SU-DHL-6 (cell line): ENCODE measurements around the gene HS3ST3A1.

Experiments used
- H2AFZ ChIP-seq: fragments of 200-600 bp; sonication (generic); 2 replicates; pipeline ENCODE4 v1.6.1; 2014; ENCODE audit warnings: low read depth, mild to moderate bottlenecking, moderate library complexity, mixed read lengths, antibody characterized with exemption, low read length; ENCODE audit not compliant: severe bottlenecking
- H3F3A ChIP-seq: fragments of 200-600 bp; shearing (Covaris generic); 2 replicates; pipeline ENCODE4 v1.6.0; 2016; ENCODE audit warnings: antibody characterized with exemption, mild to moderate bottlenecking; ENCODE audit not compliant: insufficient read depth
- H3K27ac ChIP-seq: fragments of 200-600 bp; sonication (generic); 2 replicates; pipeline ENCODE4 v1.5.1; 2016; ENCODE audit warnings: low read depth, mild to moderate bottlenecking, low read length, moderate library complexity, mixed read lengths
- H3K27me3 ChIP-seq: fragments of 200-600 bp; sonication (generic), shearing (Covaris generic); 2 replicates; pipeline ENCODE4 v1.6.0; 2014; ENCODE audit warnings: mild to moderate bottlenecking, low read length
- H3K36me3 ChIP-seq: fragments of 200-600 bp; sonication (generic); 2 replicates; pipeline ENCODE4 v1.6.1; 2014; ENCODE audit warnings: mild to moderate bottlenecking, low read length, mixed read lengths
- H3K4me2 ChIP-seq: fragments of 300-600, 200-600 bp; shearing (Covaris generic), sonication (generic); 2 replicates; pipeline ENCODE4 v1.6.0; 2014; ENCODE audit warnings: low read length, low read depth, mild to moderate bottlenecking; ENCODE audit not compliant: poor library complexity, severe bottlenecking
- H3K4me3 ChIP-seq: fragments of 200-600 bp; sonication (generic); 2 replicates; pipeline ENCODE4 v1.5.1; 2014; ENCODE audit warnings: antibody characterized with exemption, low read length, mild to moderate bottlenecking, mixed read lengths; ENCODE audit not compliant: insufficient read depth, poor library complexity, severe bottlenecking
- H3K79me2 ChIP-seq: fragments of 200-600 bp; sonication (generic); 2 replicates; pipeline ENCODE4 v1.6.1; 2014; ENCODE audit warnings: mild to moderate bottlenecking, low read length, moderate library complexity; ENCODE audit not compliant: insufficient read depth
- H3K9ac ChIP-seq: fragments of 200-600 bp; sonication (generic); 2 replicates; pipeline ENCODE4 v1.7.0; 2014; ENCODE audit warnings: mild to moderate bottlenecking, low read length
- H3K9me2 ChIP-seq: fragments of 200-600 bp; sonication (generic); replicated peaks from 2 replicates; pipeline ENCODE4 v1.6.1; 2014; ENCODE audit warnings: low read length; ENCODE audit not compliant: insufficient read depth
- H3K9me3 ChIP-seq: fragments of 200-600 bp; sonication (generic); 2 replicates; pipeline ENCODE4 v1.6.1; 2014; ENCODE audit warnings: low read length, mixed read lengths; ENCODE audit not compliant: insufficient read depth
- H4K20me1 ChIP-seq: fragments of 200-600 bp; sonication (generic); 2 replicates; pipeline ENCODE4 v1.6.1; 2014; ENCODE audit warnings: low read depth, mild to moderate bottlenecking, antibody characterized with exemption, low read length, moderate library complexity, mixed read lengths
- CTCF ChIP-seq: fragments of 200-600 bp; sonication (generic); IDR thresholded peaks from one replicate; pipeline ENCODE4 v1.5.1; 2017; ENCODE audit warnings: antibody characterized with exemption, mild to moderate bottlenecking, low read length, moderate library complexity; ENCODE audit not compliant: insufficient read depth, poor library complexity, severe bottlenecking
- EZH2phosphoT487 ChIP-seq: fragments of 200-600 bp; sonication (generic), shearing (Covaris generic); conservative IDR thresholded peaks from 2 replicates; pipeline ENCODE4 v1.6.1; 2018; ENCODE audit warnings: mild to moderate bottlenecking, antibody characterized with exemption, low read length, moderate library complexity, mixed read lengths

HS3ST3A1 gene

DNA sequence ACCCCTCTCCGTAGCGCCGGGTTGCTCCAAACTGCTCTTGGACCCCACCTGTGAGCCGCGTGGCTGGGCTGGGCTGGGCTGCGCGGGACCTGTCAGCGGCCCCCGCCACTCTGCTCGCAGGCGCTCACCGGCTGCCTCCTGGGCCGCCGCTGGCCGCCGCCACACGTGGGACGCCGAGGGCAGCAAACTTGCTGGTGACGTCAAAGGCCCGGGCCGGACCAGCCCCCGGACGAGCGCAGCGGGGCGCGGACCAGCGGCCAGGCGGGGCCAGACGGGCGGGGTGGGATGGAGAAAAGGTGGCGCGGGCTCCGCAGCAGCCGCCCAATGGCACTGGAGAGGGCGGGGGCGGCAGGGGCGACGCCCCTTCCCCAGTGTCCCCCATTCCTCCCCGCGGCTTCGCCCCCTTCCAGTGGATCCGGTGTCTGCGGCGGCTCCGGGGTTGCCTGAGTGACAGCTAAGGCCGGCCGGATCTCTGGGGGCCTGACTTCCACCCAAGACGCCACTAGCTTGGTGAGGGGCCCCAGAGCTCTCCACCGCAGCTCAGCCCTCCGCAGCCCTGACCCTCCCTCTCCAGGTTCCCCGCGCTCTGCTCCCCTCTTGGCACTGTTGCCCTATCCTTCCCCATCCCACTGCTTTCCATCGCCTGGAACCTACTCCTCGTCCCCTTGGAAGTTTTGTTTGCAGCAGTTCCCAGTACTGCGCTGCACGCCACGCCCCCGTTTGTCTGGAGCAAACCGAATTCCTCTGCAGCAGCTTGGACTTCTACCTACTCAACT is at the start of gene HS3ST3A1:
Gene HS3ST3A1, minus strand, starts transcription at position 154 of the 776 bp plus-strand sequence. CDS start 800 bp downstream, outside the sequence.
- Histone ChIP-seq H3K27ac (no peak within 1 kb of the TSS), H3K4me2 (no peak within 1 kb of the TSS), H3K4me3 (no peak within 1 kb of the TSS), H3K79me2 (no peaks in the 10 kb centered on the region), H2AFZ (no peak within 1 kb of the TSS), H3K9me2 (no peaks in the 10 kb centered on the region), H3K9me3 (no peaks in the 10 kb centered on the region), H3K36me3 (no peaks in the 10 kb centered on the region), H3F3A (no peaks in the 10 kb centered on the region), H3K27me3 (no peaks in the 10 kb centered on the region), H3K9ac (no peak within 1 kb of the TSS), H4K20me1 (no peaks in the 10 kb centered on the region)
- TF ChIP-seq EZH2phosphoT487: no peak

- Histone ChIP-seq H3K79me2 (no peaks in the 10 kb centered on the region), H3K4me3 (no peak overlapping the region), H3K9ac (no peak overlapping the region), H3K27me3 (no peaks in the 10 kb centered on the region), H3K27ac (no peak overlapping the region), H2AFZ (no peak overlapping the region), H3K9me2 (no peaks in the 10 kb centered on the region), H3K36me3 (no peaks in the 10 kb centered on the region), H3K9me3 (no peaks in the 10 kb centered on the region), H3K4me2 (no peak overlapping the region), H3F3A (no peaks in the 10 kb centered on the region), H4K20me1 (no peaks in the 10 kb centered on the region)
- TF ChIP-seq EZH2phosphoT487 (no peak), CTCF (no peak)
These were observed 48.5 kb upstream of the HS3ST3A1 start for GRCh38 chr17:13650096-13650675.

DNA sequence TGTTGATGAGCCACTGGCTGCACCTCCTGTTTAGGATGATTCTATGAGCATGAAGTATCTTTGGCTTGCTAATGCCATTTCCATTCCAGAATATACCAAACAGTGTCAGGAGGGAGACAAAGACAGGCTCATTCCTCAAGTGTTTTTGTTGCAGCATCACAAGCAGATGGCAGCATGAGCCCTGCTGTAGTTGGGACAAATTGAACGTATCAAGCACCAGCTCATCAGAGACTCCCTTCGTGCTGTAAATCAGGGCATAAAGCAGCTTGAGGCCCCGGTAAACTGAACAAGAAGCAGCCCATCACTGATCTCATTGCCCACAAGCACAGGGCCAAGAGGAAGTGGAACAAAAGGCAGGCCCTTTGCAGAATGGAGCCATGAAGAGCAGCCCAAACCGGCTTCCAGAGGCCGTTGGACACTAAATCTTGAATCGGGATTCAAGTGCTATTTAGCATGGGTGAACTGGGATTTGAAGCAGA is 45.9 kb upstream of the HS3ST3A1 start:
- no peaks in the 10 kb centered on the region for H4K20me1 ChIP-seq
- no peak for TF ChIP-seq CTCF
- no peak for TF ChIP-seq EZH2phosphoT487
- no peak overlapping the region for H2AFZ ChIP-seq

More for the DNA sequence above, 45.9 kb upstream of the HS3ST3A1 start:
- Histone ChIP-seq H3K9me3 (no peaks in the 10 kb centered on the region), H3K9ac (no peak overlapping the region), H3K4me2 (no peak overlapping the region), H3F3A (no peaks in the 10 kb centered on the region), H3K79me2 (no peaks in the 10 kb centered on the region), H3K27ac (no peak overlapping the region), H3K9me2 (no peaks in the 10 kb centered on the region), H3K4me3 (no peak overlapping the region), H3K27me3 (no peaks in the 10 kb centered on the region), H3K36me3 (no peaks in the 10 kb centered on the region)
